Measurements from ENCODE around the gene NOL3.

DNA sequence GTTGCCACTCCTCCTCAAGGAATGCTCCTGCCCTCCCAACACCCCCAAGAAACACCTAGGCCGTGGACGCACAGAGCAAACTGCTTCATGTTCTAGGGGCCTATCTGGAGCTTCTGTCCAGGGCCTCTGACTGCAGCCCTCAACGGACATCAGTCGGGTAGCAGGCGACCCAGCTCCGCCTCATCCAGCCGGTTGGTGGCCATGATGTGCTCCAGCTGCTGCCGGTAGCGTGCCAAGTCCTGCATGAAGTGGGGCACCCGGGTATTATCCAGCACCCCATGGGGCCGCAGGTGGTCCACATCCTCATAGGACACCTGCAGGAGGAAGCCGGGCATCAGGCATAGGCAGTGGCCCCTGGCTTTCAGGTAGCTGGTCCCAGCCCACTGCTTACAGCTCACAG is 6.3 kb downstream of the NOL3 start:
- TF ChIP-seq POLR2A (IDR thresholded peaks at IDR 0.05; ENCODE audit: low read depth, low read length) (no peak), CTCF (conservative IDR thresholded peaks at IDR 0.05; ENCODE audit: low read depth, low read length) (no peak), BHLHE40 (IDR thresholded peaks at IDR 0.05; ENCODE audit: low read depth, low read length) (no peak), RAD21 (IDR thresholded peaks at IDR 0.05; ENCODE audit: low read length) (no peak)
